ENCODE results near the gene ZBTB7C. TPM values are rescaled to one million over a fixed set of nuclear protein-coding genes. Genes with fewer than 3 reads are reported as not detected.

The ZBTB7C gene
- total and polyA plus RNA-seq, 4 donors = 0.19 to 1.1 (median 0.45) TPM

DNA sequence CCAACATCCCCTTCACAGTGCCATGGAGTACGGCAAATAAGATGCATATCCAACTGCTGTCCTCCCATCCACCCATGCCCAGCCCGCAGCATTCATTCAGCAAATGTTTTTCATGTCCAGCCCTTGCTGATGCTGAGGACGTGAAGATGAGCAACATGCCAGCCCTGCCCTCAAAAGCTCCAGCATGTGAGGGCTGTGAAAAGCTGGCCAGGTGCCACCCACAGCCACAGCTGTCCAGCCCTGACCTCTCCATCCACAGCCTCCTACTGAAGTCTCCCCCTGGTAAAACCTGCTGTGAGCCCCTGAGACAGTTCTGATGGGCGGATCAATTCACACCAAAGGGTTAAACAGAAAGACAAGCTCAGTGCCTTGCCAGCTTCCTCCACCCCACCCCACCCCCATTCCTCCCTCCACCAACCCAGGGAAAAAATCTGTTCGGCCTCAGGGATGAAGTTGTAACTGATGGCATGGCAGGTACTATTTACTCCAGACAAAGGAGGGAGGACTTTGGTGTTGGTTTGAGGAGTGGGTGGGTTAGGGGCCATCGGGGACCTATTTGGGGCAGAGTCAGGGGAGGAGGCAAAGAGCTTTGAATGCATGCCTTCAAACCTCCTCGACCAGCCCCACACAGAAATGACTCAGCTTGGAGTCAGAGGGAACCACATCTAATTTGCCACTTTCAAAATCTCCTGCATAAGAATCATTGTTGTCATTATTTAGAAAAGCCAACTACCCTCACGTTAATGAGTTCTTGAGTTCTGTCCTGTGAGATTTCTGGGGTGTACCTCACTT lies 4.3 kb downstream of the ZBTB7C start (continued):
- TF ChIP-seq CTCF (IDR thresholded peaks at IDR 0.05; ENCODE audit: low read depth, low read length, missing input control) = no peak
- TF ChIP-seq NR2F2 (IDR thresholded peaks at IDR 0.05) = no peak

DNA sequence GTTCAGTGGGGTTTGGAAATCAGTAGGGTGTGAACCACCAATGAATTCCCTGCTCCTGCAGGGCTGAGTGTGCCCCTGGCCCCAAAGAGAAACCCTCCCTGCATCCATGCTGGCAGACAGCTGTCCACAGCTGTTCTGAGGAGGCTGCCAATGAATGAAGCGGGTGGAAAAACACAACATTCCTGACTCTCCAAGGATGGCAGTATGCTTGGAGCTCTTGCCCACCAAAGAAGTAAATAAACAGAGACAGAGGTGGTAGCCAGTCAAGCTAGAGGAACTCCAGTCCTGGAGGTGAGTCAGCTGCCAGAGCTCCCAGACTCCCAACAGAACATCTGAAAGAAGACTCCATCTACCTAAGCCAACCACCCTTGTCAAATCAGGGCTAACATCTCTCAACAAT lies 6.2 kb downstream of the ZBTB7C start:
- H3K36me3 ChIP-seq (ENCODE audit: control insufficient read depth in 4 of 4, insufficient read depth in 3 of 4, low read depth in 1 of 4, low read length in 3 of 4) = no peaks in the 10 kb centered on the region
- H3K4me3 ChIP-seq (ENCODE audit: low read depth in 1 of 3, low read length in 3 of 3) = no peak overlapping the region
- TF ChIP-seq RAD21 (IDR thresholded peaks at IDR 0.05) (no peak), JUND (IDR thresholded peaks at IDR 0.05) (no peak), FOXA2 (IDR thresholded peaks at IDR 0.05) (no peak), ZBTB33 (IDR thresholded peaks at IDR 0.05) (no peak), ATF3 (IDR thresholded peaks at IDR 0.05) (no peak), HNF4G (IDR thresholded peaks at IDR 0.05) (no peak), EGR1 (IDR thresholded peaks at IDR 0.05; ENCODE audit: low read depth in 2 of 2) (no peak), FOXA1 (IDR thresholded peaks at IDR 0.05) (no peak), CTCF (IDR thresholded peaks at IDR 0.05; ENCODE audit: low read depth, low read length, missing input control) (no peak), SP1 (IDR thresholded peaks at IDR 0.05) (no peak), YY1 (IDR thresholded peaks at IDR 0.05) (no peak), TAF1 (conservative IDR thresholded peaks at IDR 0.05) (no peak), RXRA (IDR thresholded peaks at IDR 0.05) (no peak), GABPA (IDR thresholded peaks at IDR 0.05 in 1 of 2, conservative IDR thresholded peaks at IDR 0.05 in 1 of 2) (no peak), HNF4A (conservative IDR thresholded peaks at IDR 0.05) (no peak), NR2F2 (IDR thresholded peaks at IDR 0.05) (no peak)
- TF ChIP-seq, protein P1, sequence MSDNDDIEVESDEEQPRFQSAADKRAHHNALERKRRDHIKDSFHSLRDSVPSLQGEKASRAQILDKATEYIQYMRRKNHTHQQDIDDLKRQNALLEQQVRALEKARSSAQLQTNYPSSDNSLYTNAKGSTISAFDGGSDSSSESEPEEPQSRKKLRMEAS (IDR thresholded peaks at IDR 0.05) = no peak
- TF ChIP-seq, protein P2, sequence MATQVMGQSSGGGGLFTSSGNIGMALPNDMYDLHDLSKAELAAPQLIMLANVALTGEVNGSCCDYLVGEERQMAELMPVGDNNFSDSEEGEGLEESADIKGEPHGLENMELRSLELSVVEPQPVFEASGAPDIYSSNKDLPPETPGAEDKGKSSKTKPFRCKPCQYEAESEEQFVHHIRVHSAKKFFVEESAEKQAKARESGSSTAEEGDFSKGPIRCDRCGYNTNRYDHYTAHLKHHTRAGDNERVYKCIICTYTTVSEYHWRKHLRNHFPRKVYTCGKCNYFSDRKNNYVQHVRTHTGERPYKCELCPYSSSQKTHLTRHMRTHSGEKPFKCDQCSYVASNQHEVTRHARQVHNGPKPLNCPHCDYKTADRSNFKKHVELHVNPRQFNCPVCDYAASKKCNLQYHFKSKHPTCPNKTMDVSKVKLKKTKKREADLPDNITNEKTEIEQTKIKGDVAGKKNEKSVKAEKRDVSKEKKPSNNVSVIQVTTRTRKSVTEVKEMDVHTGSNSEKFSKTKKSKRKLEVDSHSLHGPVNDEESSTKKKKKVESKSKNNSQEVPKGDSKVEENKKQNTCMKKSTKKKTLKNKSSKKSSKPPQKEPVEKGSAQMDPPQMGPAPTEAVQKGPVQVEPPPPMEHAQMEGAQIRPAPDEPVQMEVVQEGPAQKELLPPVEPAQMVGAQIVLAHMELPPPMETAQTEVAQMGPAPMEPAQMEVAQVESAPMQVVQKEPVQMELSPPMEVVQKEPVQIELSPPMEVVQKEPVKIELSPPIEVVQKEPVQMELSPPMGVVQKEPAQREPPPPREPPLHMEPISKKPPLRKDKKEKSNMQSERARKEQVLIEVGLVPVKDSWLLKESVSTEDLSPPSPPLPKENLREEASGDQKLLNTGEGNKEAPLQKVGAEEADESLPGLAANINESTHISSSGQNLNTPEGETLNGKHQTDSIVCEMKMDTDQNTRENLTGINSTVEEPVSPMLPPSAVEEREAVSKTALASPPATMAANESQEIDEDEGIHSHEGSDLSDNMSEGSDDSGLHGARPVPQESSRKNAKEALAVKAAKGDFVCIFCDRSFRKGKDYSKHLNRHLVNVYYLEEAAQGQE (IDR thresholded peaks at IDR 0.05) = no peak
- no peak for DNase-seq (ENCODE audit: low spot score)
- WGBS = 94% methylated on average over 1 of the region's 1 CpG
- H3K27me3 ChIP-seq (ENCODE audit: control insufficient read depth in 4 of 4, insufficient read depth in 4 of 4, low read length in 3 of 4) = peaks cover 0 to 10% (median 5%) of the 10 kb centered on the region in 4 donors
- no peaks in the 10 kb centered on the region for H3K9me3 ChIP-seq (ENCODE audit: control insufficient read depth in 4 of 4, low read length in 3 of 4)
- H3K4me1 ChIP-seq (ENCODE audit: control insufficient read depth in 4 of 4, insufficient read depth in 4 of 4, low read length in 3 of 4) = peaks cover 0 to 2% (median under 1%) of the 10 kb centered on the region in 4 donors
- no peak overlapping the region for H3K9ac ChIP-seq (ENCODE audit: low read depth in 1 of 2, low read length in 2 of 2)
- H3K27ac ChIP-seq (ENCODE audit: low read depth in 1 of 2, low read length in 2 of 2) = no peak overlapping the region

All from liver (tissue), 9 donors.